HL-60/S4 treated with phorbol 12-myristate 13-acetate at 8.2 ng/mL for 4 days and 3 days (cell line): ENCODE measurements around the gene HAND2.

Source experiments
- in situ Hi-C: fragments of 300-500 bp; cut with MboI; formaldehyde crosslinking; loops from 2 replicates; pipeline ENCODE4 v1.15.0; 2022; ENCODE audit warnings: low sequenced_read_pairs

The HAND2 gene

GRCh38 chr4:173529477-173530325 is at the start of gene HAND2:
TSS of gene HAND2 (minus strand) at chr4:173530229. CDS start at chr4:173529289, 940 bp downstream.
- in situ Hi-C loops = no loop called here

GRCh38 chr4:173578956-173579355 is 48.9 kb upstream of the HAND2 start:
- in situ Hi-C loops = no loop called here

GRCh38 chr4:173577963-173578362 is 47.9 kb upstream of the HAND2 start:
- in situ Hi-C loops = no loop called here

GRCh38 chr4:173575482-173576152 is 45.6 kb upstream of the HAND2 start:
- in situ Hi-C loops = no loop called here

- in situ Hi-C loops = no loop called here
Observed at GRCh38 chr4:173573725-173574124, 43.7 kb upstream of the HAND2 start.

- in situ Hi-C loops = no loop called here
Observed at GRCh38 chr4:173573286-173573685, 43.3 kb upstream of the HAND2 start.

GRCh38 chr4:173572493-173573129 is 42.6 kb upstream of the HAND2 start:
- in situ Hi-C loops = no loop called here

GRCh38 chr4:173571620-173572019 is 41.6 kb upstream of the HAND2 start:
- in situ Hi-C loops = no loop called here

GRCh38 chr4:173565281-173565680 is 35.3 kb upstream of the HAND2 start:
- in situ Hi-C loops = no loop called here

- in situ Hi-C loops = no loop called here
Observed at GRCh38 chr4:173564461-173564860, 34.4 kb upstream of the HAND2 start.

- in situ Hi-C loops = no loop called here
Observed at GRCh38 chr4:173560896-173561295, 30.9 kb upstream of the HAND2 start.

GRCh38 chr4:173556398-173557131 is 26.5 kb upstream of the HAND2 start:
- in situ Hi-C loops = no loop called here

GRCh38 chr4:173547889-173548288 is 17.9 kb upstream of the HAND2 start:
- in situ Hi-C loops = no loop called here

- in situ Hi-C loops = no loop called here
Observed at GRCh38 chr4:173546776-173547175, 16.7 kb upstream of the HAND2 start.

GRCh38 chr4:173545440-173545839 is 15.4 kb upstream of the HAND2 start:
- in situ Hi-C loops = no loop called here

- in situ Hi-C loops = no loop called here
Observed at GRCh38 chr4:173543266-173543665, 13.2 kb upstream of the HAND2 start.

GRCh38 chr4:173539986-173540385 is 10.0 kb upstream of the HAND2 start:
- in situ Hi-C loops = no loop called here

- in situ Hi-C loops = no loop called here
Observed at GRCh38 chr4:173538909-173539445, 8.9 kb upstream of the HAND2 start.

- in situ Hi-C loops = no loop called here
Observed at GRCh38 chr4:173538148-173538908, 8.3 kb upstream of the HAND2 start.

- in situ Hi-C loops = no loop called here
Observed at GRCh38 chr4:173537613-173538147, 7.7 kb upstream of the HAND2 start.
